NOMO-1 (cell line): ENCODE measurements around the gene KRT79.
"Not testable (repeated sequence)": the region's sequence is repeated elsewhere in the genome, so short reads cannot be mapped to it uniquely, and the experiment has no call there.

Source experiments
- DNase-seq, 2 experiments: peaks; one replicate each; lab custom pipeline; 2025; ENCODE audit not compliant: unreplicated experiment in 2 of 2; lab: John Stamatoyannopoulos, UW

The KRT79 gene

DNA sequence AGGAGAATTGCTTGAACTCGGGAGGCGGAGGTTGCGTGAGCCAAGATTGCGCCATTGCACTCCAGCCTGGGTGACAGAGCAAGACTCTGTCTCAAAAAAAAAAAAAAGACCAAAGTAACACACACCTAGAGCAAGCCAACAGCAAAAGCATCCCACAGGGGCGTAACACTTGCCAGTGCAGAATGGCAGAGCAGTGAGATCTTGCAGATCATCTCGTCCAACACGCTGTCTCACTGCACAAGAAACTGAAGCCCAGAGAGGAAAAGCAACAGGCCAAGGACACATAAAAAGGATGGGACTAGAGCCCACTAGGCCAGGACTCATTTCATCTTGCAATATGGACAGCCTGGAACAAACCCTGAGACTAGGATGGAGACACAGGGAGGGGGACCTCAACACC, 27.4 kb upstream of the KRT79 start:
- no peak for DNase-seq

DNA sequence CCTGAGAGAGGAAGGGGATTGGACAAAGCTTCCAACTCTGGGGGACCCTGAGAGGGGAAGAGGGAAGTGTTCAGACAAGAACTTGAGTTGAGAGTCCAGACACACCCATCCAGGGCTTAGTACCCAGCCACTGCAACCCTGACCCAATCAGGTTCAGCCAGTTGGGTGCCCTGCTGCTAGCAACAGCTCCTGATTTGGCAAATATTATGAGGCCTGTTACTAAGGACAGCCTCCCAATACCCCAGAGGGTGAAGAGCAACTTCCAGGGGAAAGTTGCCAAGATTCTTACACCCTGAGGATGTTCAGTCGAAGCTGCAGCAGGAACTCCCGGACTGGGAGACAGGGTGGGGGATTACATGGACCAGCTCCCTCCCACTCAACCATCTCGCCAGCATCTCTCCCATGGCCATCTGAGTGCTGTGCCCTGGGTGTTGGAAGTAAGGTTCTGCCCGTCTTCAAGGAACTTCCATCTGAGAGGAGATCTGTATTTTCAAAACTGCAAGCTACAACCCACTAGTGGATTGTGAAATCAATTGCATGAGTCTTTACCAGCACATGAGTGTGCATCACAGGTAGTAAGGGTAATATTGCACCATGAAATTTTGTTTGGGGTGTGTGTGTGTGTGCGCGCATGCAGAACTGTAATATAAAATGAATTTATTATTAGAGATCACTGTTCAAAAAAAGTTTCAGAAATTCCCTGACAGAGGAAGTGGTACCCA, 26.2 kb upstream of the KRT79 start:
- no peak for DNase-seq

DNA sequence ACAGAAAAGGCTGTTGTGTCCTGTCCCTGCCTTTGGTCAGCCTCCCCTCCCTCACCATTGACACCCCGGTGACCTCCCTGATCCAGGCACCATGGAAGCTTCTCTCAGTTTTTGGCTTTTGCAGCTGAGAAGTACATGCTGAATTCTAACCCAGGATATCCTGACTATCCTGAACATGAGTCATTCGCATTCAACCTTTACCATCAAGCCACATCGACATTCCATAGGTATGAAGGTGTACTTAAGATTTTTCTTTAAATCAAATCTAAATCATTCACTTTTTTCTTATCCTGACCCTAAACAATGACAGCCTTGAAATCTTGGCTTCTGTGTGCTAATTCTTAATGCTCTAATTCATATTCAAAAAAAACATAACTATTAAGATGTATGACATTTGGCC, 23.4 kb upstream of the KRT79 start:
- no peak for DNase-seq

DNA sequence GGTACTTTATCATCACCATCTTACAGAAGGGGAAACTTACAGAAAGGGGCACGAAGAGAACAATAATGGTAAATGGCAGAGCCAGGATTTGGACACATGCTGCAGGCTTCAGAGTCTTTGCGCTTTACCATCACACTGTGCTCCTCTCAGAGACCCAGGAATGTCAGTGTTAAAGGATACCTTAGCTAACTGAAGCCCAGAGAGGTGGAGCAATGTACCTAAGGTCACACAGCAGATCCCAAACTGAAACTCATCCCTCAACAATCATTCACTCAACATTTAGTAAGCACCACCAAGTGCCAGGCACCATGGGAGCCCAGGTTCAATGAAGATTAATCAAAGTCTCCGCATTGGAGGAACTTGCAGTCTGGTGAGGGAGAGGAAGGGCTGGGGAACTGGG, 22.7 kb upstream of the KRT79 start:
- DNase-seq = no peak

DNA sequence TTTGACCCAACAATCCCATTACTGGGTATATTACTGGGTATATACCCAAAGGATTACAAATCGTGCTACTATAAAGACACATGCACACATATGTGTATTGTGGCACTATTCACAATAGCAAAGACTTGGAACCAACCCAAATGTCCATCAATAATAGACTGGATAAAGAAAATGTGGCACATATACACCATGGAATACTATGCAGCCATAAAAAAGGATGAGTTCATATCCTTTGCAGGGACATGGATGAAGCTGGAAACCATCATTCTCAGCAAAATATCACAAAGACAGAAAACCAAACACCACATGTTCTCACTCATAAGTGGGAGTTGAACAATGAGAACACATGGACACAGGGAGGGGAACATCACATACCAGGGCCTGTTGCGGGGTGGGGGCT, 22.0 kb upstream of the KRT79 start:
- DNase-seq = not testable (repeated sequence)

DNA sequence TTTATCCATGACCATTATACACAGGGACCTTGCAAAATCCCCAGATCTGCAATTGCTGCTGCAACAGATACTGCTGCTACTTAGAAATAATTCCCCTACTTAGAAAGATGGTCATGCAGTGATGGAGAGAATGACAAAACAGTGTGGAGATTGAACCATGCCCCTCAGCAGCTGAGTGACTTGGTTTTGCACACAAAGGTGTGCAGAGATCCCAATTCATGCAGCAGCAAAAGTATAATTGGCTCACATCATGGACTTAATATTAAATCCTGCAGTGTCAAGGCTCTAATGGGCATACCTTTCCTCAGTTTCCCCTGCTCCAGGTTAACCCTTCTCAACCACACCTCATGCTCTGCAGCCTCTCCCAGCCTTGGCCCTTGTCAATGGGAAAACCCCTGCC, 17.7 kb upstream of the KRT79 start:
- no peak for DNase-seq

DNA sequence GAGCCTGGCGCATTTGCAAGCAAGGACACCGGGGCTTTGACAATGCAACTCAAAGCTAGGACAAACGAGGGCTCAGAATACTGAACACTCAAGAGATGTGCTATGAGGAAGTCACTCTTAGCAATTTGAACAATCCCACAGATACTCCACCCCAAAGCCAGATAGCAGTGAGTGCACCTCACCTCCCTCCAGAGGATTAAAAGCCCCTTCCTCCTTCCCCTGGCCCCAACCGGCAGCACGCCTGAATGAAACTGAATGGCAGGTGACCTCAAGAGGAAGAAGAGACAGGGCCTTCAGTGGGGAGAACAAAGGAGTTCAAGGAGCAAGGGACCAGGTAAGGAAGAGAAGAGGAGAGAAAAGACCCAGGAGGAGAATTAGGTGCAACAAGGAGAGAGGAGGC, 16.6 kb upstream of the KRT79 start:
- DNase-seq = no peak

DNA sequence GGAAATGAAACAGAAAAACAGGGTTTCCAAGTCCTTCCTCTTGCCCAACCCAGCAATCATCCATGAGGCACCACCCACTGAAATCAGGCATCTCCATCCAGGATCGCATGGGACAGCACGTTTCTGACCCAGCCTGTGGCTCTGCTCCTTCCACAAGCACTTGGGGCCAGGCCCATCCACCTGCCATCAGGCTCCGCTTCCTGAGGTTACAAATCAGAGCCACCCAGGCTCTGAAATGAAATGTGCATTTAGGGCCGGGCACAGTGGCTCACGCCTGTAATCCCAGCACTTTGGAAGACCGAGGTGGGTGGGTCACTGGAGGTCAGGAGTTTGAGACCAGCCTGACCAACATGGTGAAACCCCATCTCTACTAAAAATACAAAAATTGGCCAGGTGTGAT, 15.4 kb upstream of the KRT79 start:
- DNase-seq = no peak

DNA sequence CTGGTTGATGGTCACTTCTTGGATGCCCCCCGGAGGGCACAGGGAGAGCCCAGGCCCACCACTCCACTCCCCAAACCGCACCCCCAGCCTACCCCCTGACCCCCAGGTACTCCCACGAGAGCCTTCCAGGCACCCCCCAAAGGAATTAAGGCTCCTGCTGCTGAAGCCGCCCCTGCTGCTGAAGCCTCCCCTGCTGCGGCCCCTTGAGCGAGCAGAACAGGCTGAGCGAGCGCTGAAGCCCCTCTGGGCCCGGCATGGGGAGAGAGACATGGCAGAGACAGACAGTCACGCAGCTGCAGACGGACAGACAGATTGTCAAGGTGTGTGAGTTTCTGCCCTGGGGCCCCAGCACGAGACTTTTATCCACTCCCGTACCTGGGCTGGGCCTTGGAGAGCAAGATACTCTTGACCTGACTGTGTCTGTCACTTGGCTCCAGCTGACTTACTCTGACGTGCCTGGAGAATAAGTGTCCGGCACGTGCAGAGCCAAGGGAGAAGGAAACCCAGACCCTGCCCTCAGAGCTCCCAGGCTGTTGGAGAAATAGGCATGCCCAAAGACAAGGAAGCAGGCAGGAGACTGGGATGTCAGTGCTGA, 14.6 kb upstream of the KRT79 start, which contains the start of gene KRT78:
TSS of gene KRT78 (minus strand) at position 334 of the 595 bp plus-strand sequence. CDS start at position 270, 64 bp downstream.
- no peak for DNase-seq

DNA sequence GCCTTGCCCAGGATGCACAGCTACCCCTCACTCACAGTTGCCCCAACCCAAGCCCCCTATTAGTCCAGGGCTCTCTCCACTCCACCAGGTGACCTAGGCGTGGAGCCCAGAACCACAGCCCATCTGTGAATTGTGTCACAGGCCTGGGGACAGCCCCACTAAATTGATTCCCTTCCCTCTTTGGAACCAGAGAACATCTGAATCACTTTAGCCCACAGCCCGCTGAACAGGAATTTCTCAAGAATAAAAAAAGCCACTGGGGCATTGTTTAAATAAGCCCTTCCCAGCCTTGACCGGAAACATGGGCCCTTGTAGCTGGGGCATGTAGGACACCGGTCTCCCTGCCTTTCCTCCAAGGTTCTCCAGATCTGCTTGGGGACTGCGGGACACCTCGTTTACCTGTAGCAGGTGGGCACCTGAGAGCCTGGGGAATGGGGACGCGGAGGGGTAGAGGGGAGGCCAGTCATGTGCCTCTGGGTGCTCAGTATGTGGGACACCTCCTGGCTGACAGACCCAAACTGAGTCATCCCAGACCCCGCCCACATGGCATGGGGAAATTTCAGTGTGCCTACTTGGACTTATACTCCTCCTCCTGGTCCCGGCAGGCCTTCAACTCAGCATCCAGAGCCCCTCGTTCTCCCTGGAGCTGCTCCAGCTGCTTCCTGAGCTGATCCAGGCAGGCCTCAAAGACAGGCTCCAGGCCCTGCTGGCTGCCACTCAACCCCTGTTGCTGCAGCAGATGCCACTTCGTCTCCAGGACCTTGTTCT, 13.4 kb upstream of the KRT79 start:
- no peak for DNase-seq

DNA sequence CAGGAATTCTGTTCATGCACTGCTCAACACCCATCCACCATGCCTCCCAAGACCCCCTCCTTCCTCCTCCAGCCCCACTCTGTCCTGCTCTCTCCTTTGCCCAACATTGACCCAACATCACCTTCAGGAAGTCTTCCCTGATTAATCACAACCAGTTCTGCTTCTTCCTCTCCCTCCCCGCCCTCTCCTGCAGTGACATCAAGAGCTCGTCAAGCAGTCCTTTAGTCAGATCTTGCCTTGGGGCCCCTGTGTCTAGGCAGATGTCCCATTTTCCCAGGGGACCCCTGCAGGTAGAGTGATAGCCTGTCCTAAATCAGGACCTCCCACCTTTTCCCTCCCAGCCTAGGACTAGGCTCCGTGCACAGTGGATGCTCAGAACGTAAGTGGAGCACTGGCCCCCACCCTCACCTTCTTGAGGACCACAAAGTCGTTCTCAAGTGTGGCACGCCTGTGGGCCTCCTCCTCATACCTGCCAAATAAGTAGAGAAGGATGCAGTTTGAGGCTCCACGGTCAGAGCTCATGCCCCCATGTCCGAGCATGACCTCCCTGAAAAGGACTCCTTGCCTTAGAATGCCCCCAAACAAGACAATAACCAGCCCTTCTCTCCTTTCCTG, 12.4 kb upstream of the KRT79 start:
- DNase-seq = no peak

DNA sequence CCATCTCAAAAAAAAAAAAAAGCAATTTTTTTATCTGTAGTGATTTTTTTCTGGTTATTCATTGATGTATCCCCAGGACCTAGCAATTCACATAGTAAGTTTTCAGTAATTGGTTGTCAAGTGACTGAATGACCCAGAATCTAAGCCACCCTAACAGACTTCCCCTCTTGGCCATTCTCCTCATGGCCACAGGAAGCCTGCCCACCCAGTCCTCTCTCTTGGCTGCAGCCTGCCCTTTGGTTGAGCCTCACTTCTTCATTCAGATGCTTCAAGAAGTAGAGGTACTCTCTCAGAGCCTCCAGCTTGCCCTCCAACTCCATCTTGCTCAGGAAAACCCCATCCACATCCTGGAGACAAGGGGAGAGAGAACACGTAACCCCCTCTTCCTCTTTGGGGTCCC, 11.8 kb upstream of the KRT79 start:
- DNase-seq = no peak

DNA sequence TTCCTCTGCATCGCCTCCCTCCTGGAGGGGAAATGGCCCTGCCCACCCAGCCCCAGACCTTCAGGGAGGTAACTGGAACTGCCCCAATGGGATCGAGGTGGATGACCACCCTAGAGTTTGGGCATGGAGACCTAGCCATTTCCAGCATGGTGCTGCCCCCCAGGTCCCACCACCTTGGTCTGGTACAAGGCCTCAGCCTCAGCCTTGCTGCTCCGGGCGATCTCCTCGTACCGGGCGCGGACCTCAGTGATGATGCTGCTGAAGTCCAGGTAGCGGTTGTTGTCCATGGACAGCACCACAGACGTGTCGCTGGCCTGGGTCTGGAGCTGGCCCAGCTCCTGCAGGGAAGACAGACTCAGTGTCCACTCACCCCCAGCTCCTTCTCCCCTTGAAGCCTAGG, 10.3 kb upstream of the KRT79 start:
- DNase-seq = no peak

DNA sequence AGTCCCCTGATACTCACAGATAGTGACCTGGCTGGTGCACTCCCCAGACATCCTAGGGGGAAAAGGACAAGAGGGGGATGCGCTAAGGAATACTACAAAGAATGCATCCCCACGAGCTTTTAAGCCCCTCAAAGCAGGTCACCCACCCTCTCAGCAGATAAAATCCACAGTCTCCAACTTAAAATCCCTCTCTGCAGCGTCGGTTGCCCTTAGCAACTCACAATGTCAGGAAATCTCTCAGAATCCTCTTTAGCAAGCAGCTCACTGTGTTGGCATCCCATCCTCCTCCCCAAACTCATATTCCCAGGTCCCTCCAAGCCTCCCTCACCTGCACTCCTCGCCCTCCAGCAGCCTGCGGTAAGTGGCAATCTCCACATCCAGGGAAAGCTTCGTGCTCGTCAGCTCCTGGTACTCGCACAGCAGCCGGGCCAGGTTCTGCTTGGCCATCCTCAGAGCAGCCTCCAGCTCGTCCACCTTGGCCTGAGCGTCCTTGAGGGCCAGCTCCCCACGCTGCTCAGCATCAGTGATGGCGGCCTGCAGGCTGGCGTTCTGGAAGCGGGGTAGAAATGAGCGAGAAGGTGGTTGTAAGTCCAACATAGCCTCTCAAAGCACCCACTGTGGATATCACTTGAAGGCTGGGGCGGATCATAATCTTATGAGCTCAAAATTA, 5.5 kb upstream of the KRT79 start:
- no peak for DNase-seq

DNA sequence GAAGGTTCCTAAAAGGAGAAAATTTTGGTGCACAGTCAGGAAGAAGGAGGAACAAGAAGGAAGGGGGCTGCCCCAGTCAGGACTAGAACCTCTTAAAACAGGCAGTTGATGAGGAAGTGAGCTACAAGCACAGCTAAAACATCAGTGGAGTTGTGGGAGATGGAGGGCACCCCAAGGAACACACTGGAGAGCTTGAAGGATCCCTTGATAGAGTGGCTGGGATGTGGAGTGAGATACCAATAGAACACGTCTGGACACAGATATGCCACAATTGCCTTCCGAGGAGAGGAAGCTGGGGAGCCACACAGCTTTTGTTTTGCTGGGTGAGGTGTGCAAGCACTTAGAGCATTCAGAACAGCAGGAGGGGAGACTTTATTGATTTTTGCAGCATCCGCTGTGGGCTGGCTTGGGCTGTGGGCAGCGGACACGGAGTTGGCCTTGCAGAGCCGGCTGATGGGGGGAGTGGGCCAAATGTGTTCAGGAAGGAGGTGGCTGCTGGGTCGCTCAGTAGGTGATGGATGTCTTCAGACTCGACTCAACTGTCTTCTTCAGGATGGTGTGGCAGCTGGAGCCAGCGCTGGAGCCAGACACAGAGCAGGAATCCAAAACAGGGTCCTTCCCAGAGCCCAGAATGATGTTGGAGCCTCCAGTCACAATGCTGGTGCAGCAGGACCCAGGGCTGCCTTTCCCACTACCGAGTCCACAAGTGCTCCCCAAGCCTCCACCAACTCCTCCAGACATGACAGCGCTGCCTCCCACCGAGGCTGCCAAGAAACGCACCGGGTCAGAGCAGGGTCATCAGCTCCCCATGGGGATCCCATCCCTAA, 4.7 kb upstream of the KRT79 start:
- DNase-seq = no peak

DNA sequence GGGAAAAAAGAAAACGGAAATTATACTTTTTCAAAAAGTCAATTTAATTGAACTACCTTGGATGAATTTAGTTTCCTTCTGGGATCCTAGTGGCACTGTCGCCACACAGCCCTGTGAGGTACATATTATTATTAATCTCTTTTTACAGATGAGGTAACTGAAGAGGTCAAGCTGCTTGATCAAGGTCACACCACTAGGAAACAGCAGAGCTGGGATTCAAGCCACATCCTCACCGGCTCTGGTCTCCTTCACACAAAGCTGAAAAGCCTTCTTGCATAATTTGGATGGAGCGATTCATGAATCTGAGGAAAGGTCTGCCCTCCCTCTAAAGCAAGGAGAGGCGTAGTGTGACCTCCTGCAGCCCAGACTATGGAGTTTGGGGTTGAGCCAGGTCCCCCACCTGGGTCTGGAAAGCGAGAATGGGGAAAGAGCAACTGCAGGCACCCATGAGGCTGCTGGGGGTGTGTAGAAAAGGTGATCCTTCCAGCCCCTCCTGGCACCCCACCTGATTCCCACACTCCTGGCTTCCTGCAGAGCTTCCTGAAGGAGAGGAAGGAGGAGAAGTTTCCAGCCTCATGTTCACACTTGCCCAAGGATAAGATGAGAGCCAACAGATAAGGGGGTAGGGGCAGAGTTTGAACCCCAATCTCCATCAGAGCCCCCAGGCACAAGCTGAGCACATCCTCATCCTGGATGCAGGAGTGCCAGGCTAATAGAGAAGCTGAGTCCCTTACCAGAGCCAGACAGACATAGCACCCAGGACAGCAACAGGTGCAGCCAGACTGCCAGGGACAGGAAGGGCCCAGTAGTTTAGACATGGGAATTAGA, 3.9 kb upstream of the KRT79 start:
- no peak for DNase-seq

DNA sequence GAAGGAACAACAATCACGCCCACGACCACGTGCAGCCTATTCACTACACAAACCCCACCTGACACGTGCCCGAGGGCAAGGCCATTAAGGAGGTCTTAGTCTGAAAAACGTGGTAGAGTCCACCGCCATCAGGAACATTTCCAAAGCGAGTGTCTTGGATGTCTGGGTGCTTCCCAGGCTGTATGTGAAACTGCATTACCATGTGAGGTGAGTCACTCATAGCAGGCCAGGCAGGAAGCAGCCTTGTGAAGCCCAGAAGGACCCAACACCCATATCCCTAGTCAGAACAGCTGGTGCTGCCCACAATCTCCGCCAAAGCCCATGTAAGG, 3.3 kb upstream of the KRT79 start:
- DNase-seq = no peak

DNA sequence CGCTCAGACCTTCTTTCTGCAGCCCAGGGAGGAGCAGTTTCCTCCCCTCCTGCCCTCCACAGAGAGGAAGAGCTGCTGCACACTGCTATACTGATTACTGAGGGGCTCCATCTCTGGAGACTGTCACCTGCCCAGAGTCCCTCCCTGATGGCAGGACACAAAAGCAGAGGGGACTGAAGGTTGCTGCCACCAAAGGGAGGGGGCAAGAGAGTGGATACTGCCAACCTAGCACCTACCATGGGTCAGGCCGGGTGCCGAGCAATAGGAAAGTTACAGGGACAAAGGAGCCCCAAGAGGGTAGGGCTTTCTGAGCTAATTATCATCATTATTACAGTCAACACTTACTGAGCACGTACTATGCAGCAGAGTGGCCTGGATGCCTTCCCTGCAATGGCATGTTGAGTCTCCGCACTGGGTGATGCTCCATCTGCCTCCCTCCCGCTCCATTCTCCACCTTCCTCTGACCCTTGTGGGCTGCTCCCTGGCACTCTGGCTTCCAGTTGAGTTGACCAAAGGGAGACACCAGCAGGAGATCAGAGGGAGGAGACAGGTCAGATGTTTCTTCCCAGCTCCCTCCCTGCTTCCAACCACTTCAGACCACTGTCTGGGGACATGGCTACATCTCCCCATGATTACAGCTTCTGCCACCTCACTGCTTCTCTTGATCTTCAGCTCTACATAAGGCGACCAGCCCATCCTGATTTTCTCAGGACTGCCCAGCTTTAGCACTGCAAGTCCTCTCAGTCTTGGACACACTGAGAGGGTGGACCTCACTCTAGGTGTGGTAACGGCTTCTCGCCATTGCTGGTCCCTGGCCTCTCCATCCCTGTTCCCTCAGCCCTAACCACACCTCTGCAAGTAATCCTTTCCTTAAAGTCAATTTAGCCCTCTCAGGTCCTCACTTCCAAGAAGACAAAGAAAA, 2.6 kb upstream of the KRT79 start:
- no peak for DNase-seq
